Smooth muscle cell (in vitro differentiated cells): Measurements from ENCODE around the gene FAM200B. TPM values are rescaled to one million over a fixed set of nuclear protein-coding genes. Genes with fewer than 3 reads are reported as not detected.

ENCODE experiments used
- DNase-seq: peaks from one replicate; lab custom pipeline; 2025; ENCODE audit not compliant: unreplicated experiment; lab: John Stamatoyannopoulos, UW
- H2AFZ ChIP-seq: fragments of 200-600 bp; sonication (generic); 2 replicates; pipeline ENCODE4 v1.6.0; 2016; ENCODE audit warnings: antibody characterized with exemption, low read depth, mild to moderate bottlenecking
- H3F3A ChIP-seq: fragments of 200-600 bp; sonication (generic); 2 replicates; pipeline ENCODE4 v1.6.0; 2017; ENCODE audit warnings: antibody characterized with exemption, low read depth
- H3K27ac ChIP-seq: fragments of 200-600 bp; sonication (generic); 2 replicates; pipeline ENCODE4 v1.5.1; 2016; ENCODE audit warnings: low read depth, mild to moderate bottlenecking
- H3K27me3 ChIP-seq: fragments of 200-600 bp; sonication (generic); 2 replicates; pipeline ENCODE4 v1.6.1; 2016; ENCODE audit warnings: low read depth, mild to moderate bottlenecking
- H3K36me3 ChIP-seq: fragments of 200-600 bp; sonication (generic); 2 replicates; pipeline ENCODE4 v1.5.1; 2016; ENCODE audit warnings: low read depth
- H3K4me1 ChIP-seq: fragments of 200-600 bp; sonication (generic); 2 replicates; pipeline ENCODE4 v1.5.1; 2016; ENCODE audit warnings: low read depth
- H3K4me2 ChIP-seq: fragments of 200-600 bp; sonication (generic); 2 replicates; pipeline ENCODE4 v1.6.0; 2016; ENCODE audit warnings: mild to moderate bottlenecking
- H3K4me3 ChIP-seq: fragments of 200-600 bp; sonication (generic); 2 replicates; pipeline ENCODE4 v1.5.1; 2016; ENCODE audit warnings: mild to moderate bottlenecking
- H3K79me2 ChIP-seq: fragments of 200-600 bp; sonication (generic); 2 replicates; pipeline ENCODE4 v1.6.0; 2016; ENCODE audit warnings: low read depth, mild to moderate bottlenecking
- H3K9ac ChIP-seq: fragments of 200-600 bp; sonication (generic); 2 replicates; pipeline ENCODE4 v1.6.0; 2016; ENCODE audit warnings: low read depth
- H3K9me3 ChIP-seq: fragments of 200-600 bp; sonication (generic); replicated peaks from 2 replicates; pipeline ENCODE4 v1.5.1; 2016; ENCODE audit warnings: low read depth
- H4K20me1 ChIP-seq: fragments of 200-600 bp; sonication (generic); 2 replicates; pipeline ENCODE4 v1.6.0; 2016; ENCODE audit warnings: low read depth
- WGBS: methylation state at CpG from one replicate; pipeline ENCODE4 v1.1.7; 2016; ENCODE audit warnings: low lambda C conversion rate; 5-methylcytosine and 5-hydroxymethylcytosine counted together
- polyA plus RNA-seq: library from polyadenylated mRNA; unstranded; fragments of >200 nt; fragmentation: Nextera tagmentation; extraction: Ambion mirVana; gene quantifications from 2 replicates; pipeline ENCODE4 v1.2.1, GENCODE V29; 2016
- total RNA-seq: library from RNA; depleted of rRNA; stranded (reverse); fragments of >200 nt; gene quantifications from 2 replicates; pipeline ENCODE4 v1.2.3, GENCODE V29; 2014
- TF ChIP-seq, protein P1 (sequence below): fragments of 200-600 bp; sonication (generic); IDR thresholded peaks from 2 replicates; pipeline ENCODE4 v1.5.1; 2017; ENCODE audit warnings: borderline replicate concordance, mild to moderate bottlenecking, antibody characterized with exemption; ENCODE audit not compliant: insufficient read depth, poor library complexity, severe bottlenecking

Gene FAM200B
- total and polyA plus RNA-seq, 2 experiments from 2014 or later: 24.1 to 49.8 TPM

DNA sequence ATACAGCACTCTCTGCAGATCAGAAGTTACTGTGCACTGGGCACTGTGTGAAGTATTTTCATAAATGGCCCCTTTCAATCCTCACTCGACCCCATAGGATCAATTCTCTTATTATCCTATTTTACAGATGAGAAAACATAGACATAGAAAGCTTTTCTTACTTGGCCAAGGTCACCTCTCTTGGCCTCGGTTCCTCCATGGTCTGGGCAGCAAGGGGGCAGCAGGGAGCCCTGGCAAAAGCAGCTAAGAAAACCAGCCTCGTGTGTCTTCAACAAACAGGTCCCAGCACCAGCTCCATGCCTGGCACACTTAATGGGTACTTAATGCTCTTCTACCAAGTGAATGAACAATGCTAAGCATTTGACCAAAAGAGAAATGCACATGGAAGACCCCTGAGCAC, 55.6 kb downstream of the FAM200B start:
- DNase-seq: no peak
- H3K27me3 ChIP-seq: no peaks in the 10 kb centered on the region
- no peak overlapping the region for H3K4me2 ChIP-seq
- H4K20me1 ChIP-seq: no peaks in the 10 kb centered on the region
- no peaks in the 10 kb centered on the region for H3K9me3 ChIP-seq
- H3K79me2 ChIP-seq: no peaks in the 10 kb centered on the region
- H3K9ac ChIP-seq: no peak overlapping the region
- no peaks in the 10 kb centered on the region for H3K36me3 ChIP-seq
- no peak overlapping the region for H3K27ac ChIP-seq
- TF ChIP-seq, protein P1, sequence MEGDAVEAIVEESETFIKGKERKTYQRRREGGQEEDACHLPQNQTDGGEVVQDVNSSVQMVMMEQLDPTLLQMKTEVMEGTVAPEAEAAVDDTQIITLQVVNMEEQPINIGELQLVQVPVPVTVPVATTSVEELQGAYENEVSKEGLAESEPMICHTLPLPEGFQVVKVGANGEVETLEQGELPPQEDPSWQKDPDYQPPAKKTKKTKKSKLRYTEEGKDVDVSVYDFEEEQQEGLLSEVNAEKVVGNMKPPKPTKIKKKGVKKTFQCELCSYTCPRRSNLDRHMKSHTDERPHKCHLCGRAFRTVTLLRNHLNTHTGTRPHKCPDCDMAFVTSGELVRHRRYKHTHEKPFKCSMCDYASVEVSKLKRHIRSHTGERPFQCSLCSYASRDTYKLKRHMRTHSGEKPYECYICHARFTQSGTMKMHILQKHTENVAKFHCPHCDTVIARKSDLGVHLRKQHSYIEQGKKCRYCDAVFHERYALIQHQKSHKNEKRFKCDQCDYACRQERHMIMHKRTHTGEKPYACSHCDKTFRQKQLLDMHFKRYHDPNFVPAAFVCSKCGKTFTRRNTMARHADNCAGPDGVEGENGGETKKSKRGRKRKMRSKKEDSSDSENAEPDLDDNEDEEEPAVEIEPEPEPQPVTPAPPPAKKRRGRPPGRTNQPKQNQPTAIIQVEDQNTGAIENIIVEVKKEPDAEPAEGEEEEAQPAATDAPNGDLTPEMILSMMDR: no peak
- WGBS: 80% methylated on average over 3 of the region's 3 CpGs
- no peaks in the 10 kb centered on the region for H3K4me1 ChIP-seq
- no peaks in the 10 kb centered on the region for H3F3A ChIP-seq
- H2AFZ ChIP-seq: no peak overlapping the region
- no peak overlapping the region for H3K4me3 ChIP-seq

DNA sequence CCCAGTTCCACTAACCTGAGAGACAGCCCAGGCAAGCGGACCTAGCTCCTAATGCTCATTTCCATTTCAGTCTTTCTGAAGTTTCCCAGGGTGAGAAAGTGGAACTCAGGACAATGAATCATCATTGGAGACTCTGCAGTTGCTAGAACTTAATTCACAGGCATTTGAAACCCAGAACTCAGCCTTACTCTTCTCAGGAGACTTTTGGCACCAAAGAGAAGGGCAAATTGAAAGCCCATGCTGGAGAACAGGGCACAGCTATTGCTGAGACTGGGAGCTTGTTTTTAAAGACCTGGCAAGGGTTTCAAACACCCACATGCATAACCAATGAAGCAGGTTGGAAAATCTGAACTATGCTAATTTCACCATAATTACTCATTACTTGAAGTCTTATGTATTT, 57.2 kb downstream of the FAM200B start:
- Histone ChIP-seq H3K4me2 (no peak overlapping the region), H3K4me3 (no peak overlapping the region), H3K9ac (no peak overlapping the region), H3K9me3 (no peaks in the 10 kb centered on the region), H3K27ac (no peak overlapping the region), H4K20me1 (no peaks in the 10 kb centered on the region), H2AFZ (no peak overlapping the region), H3F3A (no peaks in the 10 kb centered on the region), H3K4me1 (no peaks in the 10 kb centered on the region), H3K27me3 (no peaks in the 10 kb centered on the region), H3K36me3 (no peaks in the 10 kb centered on the region), H3K79me2 (no peaks in the 10 kb centered on the region)
- TF ChIP-seq, protein P1: no peak
- DNase-seq: no peak
- 65% methylated on average over 1 of the region's 1 CpG for whole genome bisulfite sequencing

Other genes with a start within 250 kb of the FAM200B start
- 12.8 and 26.4 TPM in 2 replicates for gene CC2D2A, start 211.9 kb upstream of the FAM200B start, total RNA-seq
- gene CC2D2A, start 211.9 kb upstream of the FAM200B start, polyA plus RNA-seq: 15.0 and 17.4 TPM in 2 replicates
- 94.6 and 109 TPM in 2 replicates for gene FBXL5, start 26.5 kb upstream of the FAM200B start, total RNA-seq
- 47.0 and 50.1 TPM in 2 replicates for gene FBXL5, start 26.5 kb upstream of the FAM200B start, polyA plus RNA-seq
- 4.8 and 5.2 TPM in 2 replicates for gene BST1, start 21.2 kb downstream of the FAM200B start, total RNA-seq
- gene BST1, start 21.2 kb downstream of the FAM200B start, polyA plus RNA-seq: 5.2 and 9.6 TPM in 2 replicates
- gene CD38, start 96.5 kb downstream of the FAM200B start, total RNA-seq: not detected in 2 replicates
- gene CD38, start 96.5 kb downstream of the FAM200B start, polyA plus RNA-seq: not detected in 2 replicates